ENCODE measurements around the gene GNG10.

GRCh38 chr9:111630182-111630963 is 31.0 kb upstream of the GNG10 start:
- TF ChIP-seq, protein P1, sequence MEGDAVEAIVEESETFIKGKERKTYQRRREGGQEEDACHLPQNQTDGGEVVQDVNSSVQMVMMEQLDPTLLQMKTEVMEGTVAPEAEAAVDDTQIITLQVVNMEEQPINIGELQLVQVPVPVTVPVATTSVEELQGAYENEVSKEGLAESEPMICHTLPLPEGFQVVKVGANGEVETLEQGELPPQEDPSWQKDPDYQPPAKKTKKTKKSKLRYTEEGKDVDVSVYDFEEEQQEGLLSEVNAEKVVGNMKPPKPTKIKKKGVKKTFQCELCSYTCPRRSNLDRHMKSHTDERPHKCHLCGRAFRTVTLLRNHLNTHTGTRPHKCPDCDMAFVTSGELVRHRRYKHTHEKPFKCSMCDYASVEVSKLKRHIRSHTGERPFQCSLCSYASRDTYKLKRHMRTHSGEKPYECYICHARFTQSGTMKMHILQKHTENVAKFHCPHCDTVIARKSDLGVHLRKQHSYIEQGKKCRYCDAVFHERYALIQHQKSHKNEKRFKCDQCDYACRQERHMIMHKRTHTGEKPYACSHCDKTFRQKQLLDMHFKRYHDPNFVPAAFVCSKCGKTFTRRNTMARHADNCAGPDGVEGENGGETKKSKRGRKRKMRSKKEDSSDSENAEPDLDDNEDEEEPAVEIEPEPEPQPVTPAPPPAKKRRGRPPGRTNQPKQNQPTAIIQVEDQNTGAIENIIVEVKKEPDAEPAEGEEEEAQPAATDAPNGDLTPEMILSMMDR (IDR thresholded peaks at IDR 0.05), result no peak
- TF ChIP-seq POLR2A (IDR thresholded peaks at IDR 0.05), result no peak
